ENCODE measurements around the gene B4GALNT4. TPM values are rescaled to one million over a fixed set of nuclear protein-coding genes. Genes with fewer than 3 reads are reported as not detected.
"Not testable (repeated sequence)": the region's sequence is repeated elsewhere in the genome, so short reads cannot be mapped to it uniquely, and the experiment has no call there.

The B4GALNT4 gene
- total RNA-seq, 1 donor from 2014 or later: 201 TPM

DNA sequence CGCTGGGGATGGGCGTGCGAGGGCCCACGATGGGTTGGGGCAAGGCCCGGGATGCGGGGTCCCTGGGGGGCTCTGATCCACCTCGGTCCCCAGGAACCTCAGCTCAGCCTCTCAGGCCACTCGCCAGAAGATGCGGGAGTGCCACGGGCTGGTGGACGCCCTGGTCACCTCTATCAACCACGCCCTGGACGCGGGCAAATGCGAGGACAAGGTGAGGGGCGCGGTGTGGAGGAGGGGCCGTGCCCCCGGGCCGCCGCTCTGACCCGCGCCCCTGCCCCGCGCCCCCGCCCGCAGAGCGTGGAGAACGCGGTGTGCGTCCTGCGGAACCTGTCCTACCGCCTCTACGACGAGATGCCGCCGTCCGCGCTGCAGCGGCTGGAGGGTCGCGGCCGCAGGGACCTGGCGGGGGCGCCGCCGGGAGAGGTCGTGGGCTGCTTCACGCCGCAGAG lies 31.0 kb downstream of the B4GALNT4 start:
- TF ChIP-seq, protein P1, sequence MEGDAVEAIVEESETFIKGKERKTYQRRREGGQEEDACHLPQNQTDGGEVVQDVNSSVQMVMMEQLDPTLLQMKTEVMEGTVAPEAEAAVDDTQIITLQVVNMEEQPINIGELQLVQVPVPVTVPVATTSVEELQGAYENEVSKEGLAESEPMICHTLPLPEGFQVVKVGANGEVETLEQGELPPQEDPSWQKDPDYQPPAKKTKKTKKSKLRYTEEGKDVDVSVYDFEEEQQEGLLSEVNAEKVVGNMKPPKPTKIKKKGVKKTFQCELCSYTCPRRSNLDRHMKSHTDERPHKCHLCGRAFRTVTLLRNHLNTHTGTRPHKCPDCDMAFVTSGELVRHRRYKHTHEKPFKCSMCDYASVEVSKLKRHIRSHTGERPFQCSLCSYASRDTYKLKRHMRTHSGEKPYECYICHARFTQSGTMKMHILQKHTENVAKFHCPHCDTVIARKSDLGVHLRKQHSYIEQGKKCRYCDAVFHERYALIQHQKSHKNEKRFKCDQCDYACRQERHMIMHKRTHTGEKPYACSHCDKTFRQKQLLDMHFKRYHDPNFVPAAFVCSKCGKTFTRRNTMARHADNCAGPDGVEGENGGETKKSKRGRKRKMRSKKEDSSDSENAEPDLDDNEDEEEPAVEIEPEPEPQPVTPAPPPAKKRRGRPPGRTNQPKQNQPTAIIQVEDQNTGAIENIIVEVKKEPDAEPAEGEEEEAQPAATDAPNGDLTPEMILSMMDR (conservative IDR thresholded peaks at IDR 0.05): no peak
- Mint-ChIP-seq H3K27ac (ENCODE audit: unreplicated experiment) (no peak overlapping the region), H3K9me3 (peaks cover 2% of the 10 kb centered on the region), H3K27me3 (ENCODE audit: low read depth) (peaks cover 4% of the 10 kb centered on the region), H3K4me3 (no peak overlapping the region), H3K4me1 (no peaks in the 10 kb centered on the region), H3K36me3 (ENCODE audit: low read depth) (no peaks in the 10 kb centered on the region)
- DNase-seq (ENCODE audit: low read depth, low spot score): no peak

DNA sequence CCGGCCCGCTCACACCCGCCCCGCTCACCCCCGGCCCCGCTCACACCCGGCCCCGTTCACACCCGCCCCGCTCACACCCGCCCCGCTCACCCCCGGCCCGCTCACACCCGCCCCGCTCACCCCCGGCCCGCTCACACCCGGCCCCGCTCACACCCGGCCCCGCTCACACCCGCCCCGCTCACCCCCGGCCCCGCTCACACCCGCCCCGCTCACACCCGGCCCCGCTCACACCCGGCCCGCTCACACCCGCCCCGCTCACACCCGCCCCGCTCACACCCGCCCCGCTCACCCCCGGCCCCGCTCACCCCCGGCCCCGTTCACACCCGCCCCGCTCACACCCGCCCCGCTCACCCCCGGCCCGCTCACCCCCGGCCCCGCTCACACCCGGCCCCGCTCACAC lies 31.9 kb downstream of the B4GALNT4 start:
- not testable (repeated sequence) for H3K4me3 Mint-ChIP-seq; H3K9me3 Mint-ChIP-seq; H3K36me3 Mint-ChIP-seq (ENCODE audit: low read depth); H3K27me3 Mint-ChIP-seq (ENCODE audit: low read depth); H3K27ac Mint-ChIP-seq (ENCODE audit: unreplicated experiment); H3K4me1 Mint-ChIP-seq; DNase-seq (ENCODE audit: low read depth, low spot score)

DNA sequence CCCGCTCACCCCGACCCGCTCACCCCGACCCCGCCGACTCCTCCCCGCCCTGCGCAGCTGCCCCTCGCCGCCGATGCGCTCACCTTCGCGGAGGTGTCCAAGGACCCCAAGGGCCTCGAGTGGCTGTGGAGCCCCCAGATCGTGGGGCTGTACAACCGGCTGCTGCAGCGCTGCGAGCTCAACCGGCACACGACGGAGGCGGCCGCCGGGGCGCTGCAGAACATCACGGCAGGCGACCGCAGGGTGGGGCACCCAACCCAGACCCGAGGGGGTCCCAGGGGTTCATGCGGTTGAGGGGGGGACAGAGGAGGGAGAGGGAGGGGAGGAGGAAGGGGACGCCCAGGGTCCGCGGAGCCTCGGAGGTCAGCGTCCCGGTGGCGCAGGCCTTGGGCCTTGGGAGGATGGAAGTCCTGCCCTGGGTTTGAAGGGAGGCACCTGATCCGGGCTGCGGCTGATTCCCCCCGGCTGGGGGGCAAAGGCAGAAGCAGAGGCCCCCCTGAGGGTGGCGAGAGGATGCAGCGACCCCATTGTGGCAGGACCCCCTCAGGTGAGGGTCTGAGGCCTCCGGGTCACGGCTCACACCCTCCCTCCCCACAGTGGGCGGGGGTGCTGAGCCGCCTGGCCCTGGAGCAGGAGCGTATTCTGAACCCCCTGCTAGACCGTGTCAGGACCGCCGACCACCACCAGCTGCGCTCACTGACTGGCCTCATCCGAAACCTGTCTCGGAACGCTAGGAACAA lies 33.9 kb downstream of the B4GALNT4 start:
- H3K9me3 Mint-ChIP-seq: peaks cover 2% of the 10 kb centered on the region
- DNase-seq (ENCODE audit: low read depth, low spot score): no peak
- TF ChIP-seq, protein P1 (conservative IDR thresholded peaks at IDR 0.05): no peak
- H3K36me3 Mint-ChIP-seq (ENCODE audit: low read depth): no peaks in the 10 kb centered on the region
- peaks cover 6% of the 10 kb centered on the region for H3K27me3 Mint-ChIP-seq (ENCODE audit: low read depth)
- H3K27ac Mint-ChIP-seq (ENCODE audit: unreplicated experiment): no peak overlapping the region
- no peaks in the 10 kb centered on the region for H3K4me1 Mint-ChIP-seq
- H3K4me3 Mint-ChIP-seq: no peak overlapping the region

DNA sequence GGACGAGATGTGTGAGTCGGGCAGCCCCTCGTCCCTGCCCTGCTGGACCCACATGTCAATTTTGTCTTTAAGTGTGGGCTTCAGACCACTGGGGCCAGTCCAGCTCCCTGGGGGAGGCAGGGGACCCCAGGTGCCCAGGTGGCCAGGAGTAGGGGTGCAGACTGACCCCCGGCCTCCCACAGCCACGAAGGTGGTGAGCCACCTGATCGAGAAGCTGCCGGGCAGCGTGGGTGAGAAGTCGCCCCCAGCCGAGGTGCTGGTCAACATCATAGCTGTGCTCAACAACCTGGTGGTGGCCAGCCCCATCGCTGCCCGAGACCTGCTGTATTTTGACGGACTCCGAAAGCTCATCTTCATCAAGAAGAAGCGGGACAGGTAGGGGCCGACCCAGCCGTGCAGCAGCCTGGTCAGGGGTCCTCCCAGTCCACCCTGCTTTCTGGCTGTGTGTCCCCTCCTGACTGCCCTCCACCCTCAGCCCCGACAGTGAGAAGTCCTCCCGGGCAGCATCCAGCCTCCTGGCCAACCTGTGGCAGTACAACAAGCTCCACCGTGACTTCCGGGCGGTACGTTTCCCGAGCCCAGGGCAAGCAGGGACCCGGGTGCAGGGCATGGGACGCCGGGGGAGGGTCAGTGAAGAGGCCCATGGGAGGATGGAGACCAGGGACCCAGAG lies 34.6 kb downstream of the B4GALNT4 start:
- H3K4me3 Mint-ChIP-seq: no peak overlapping the region
- peaks cover 3% of the 10 kb centered on the region for H3K27me3 Mint-ChIP-seq (ENCODE audit: low read depth)
- no peaks in the 10 kb centered on the region for H3K9me3 Mint-ChIP-seq
- H3K4me1 Mint-ChIP-seq: no peaks in the 10 kb centered on the region
- TF ChIP-seq, protein P1 (conservative IDR thresholded peaks at IDR 0.05): no peak
- H3K27ac Mint-ChIP-seq (ENCODE audit: unreplicated experiment): no peak overlapping the region
- no peak for DNase-seq (ENCODE audit: low read depth, low spot score)
- H3K36me3 Mint-ChIP-seq (ENCODE audit: low read depth): no peaks in the 10 kb centered on the region

DNA sequence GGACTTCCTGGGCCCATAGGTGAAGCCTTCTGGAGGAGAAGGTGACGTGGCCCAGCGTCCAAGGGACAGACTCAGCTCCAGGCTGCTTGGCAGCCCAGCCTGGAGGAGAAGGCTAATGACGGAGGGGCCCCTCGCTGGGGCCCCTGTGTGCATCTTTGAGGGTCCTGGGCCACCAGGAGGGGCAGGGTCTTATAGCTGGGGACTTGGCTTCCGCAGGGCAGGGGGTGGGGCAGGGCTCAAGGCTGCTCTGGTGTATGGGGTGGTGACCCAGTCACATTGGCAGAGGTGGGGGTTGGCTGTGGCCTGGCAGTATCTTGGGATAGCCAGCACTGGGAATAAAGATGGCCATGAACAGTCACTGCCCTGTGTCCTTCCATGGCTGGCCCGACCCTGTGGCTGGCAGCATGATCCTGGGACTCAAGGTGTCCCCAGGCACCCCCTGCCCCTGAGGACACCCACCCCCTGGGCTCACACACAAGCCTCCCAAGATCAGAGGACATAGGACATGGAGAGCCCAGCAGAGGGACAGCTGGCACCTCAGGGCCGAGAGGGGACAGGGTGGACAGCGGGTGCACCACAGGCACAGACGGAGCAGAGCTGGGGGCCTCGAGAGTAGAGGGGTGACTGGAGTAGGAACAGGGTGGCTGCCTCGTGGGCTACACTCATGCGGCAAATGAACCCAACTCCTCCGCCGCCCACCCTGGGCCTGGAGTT lies 35.4 kb downstream of the B4GALNT4 start:
- no peak for DNase-seq (ENCODE audit: low read depth, low spot score)
- TF ChIP-seq, protein P1 (conservative IDR thresholded peaks at IDR 0.05): no peak
- H3K9me3 Mint-ChIP-seq: no peaks in the 10 kb centered on the region

More for the DNA sequence above, 35.4 kb downstream of the B4GALNT4 start:
- Mint-ChIP-seq H3K4me1 (no peaks in the 10 kb centered on the region), H3K27me3 (ENCODE audit: low read depth) (peaks cover 2% of the 10 kb centered on the region), H3K27ac (ENCODE audit: unreplicated experiment) (no peak overlapping the region), H3K4me3 (no peak overlapping the region), H3K36me3 (ENCODE audit: low read depth) (no peaks in the 10 kb centered on the region)

Data from neural crest cell (in vitro differentiated cells).